CD4-positive, CD25-positive, alpha-beta regulatory T cell (primary cell): ENCODE data around the gene SNX8. TPM values are rescaled to one million over a fixed set of nuclear protein-coding genes. Genes with fewer than 3 reads are reported as not detected.

Experiments
- ATAC-seq, 2 donors: fragments of 150-1000 bp; cut with Tn5 transposase; one replicate each; pipeline ENCODE4 v1.10.0; 2021; ENCODE audit warnings: low read depth in 2 of 2, moderate number of reproducible peaks in 2 of 2, moderate library complexity in 1 of 2
- DNase-seq, 3 donors: peaks; one replicate each; pipeline versions ENCODE4 v3.0.0 to v3.0.0-alpha.2; 2012 to 2022; ENCODE audit warnings: mixed read lengths in 1 of 3
- H3K27ac ChIP-seq: one replicate; pipeline ENCODE4 v1.7.0; 2013; ENCODE audit warnings: mild to moderate bottlenecking, low read length; ENCODE audit not compliant: insufficient read depth, poor library complexity, severe bottlenecking
- H3K27me3 ChIP-seq: one replicate; pipeline ENCODE4 v1.7.0; 2013; ENCODE audit warnings: low read length; ENCODE audit not compliant: control insufficient read depth, insufficient read depth
- H3K36me3 ChIP-seq: one replicate; pipeline ENCODE4 v1.7.0; 2013; ENCODE audit warnings: mild to moderate bottlenecking, low read length, moderate library complexity; ENCODE audit not compliant: control insufficient read depth, insufficient read depth
- H3K4me1 ChIP-seq: 2 replicates; pipeline ENCODE4 v1.7.0; 2013; ENCODE audit warnings: mild to moderate bottlenecking, low read length; ENCODE audit not compliant: insufficient read depth, control insufficient read depth, poor library complexity, severe bottlenecking
- H3K4me3 ChIP-seq: one replicate; pipeline ENCODE4 v1.7.0; 2013; ENCODE audit warnings: low read depth, mild to moderate bottlenecking, low read length, moderate library complexity
- H3K9me3 ChIP-seq, 2 experiments: 1 replicate in 1 of 2; 2 replicates in 1 of 2; pipeline ENCODE4 v1.7.0; 2013; ENCODE audit warnings: low read length in 2 of 2, mild to moderate bottlenecking in 1 of 2, moderate library complexity in 1 of 2; ENCODE audit not compliant: control insufficient read depth in 2 of 2
- H3K27ac Mint-ChIP-seq, 3 donors: one replicate each; pipeline ENCODE4 v1.8.0; 2020 to 2022; ENCODE audit warnings: mild to moderate bottlenecking in 3 of 3, mixed read lengths in 3 of 3, moderate library complexity in 2 of 3
- H3K27me3 Mint-ChIP-seq: one replicate; pipeline ENCODE4 v1.8.0; 2022; ENCODE audit warnings: mild to moderate bottlenecking, mixed read lengths
- H3K36me3 Mint-ChIP-seq: one replicate; pipeline ENCODE4 v1.8.0; 2020; ENCODE audit warnings: mixed read lengths
- H3K4me1 Mint-ChIP-seq, 4 donors: one replicate each; pipeline ENCODE4 v1.8.0; 2020 to 2022; ENCODE audit warnings: mixed read lengths in 4 of 4, mild to moderate bottlenecking in 1 of 4
- H3K4me3 Mint-ChIP-seq, 4 donors: one replicate each; pipeline ENCODE4 v1.8.0; 2020 to 2022; ENCODE audit warnings: mild to moderate bottlenecking in 4 of 4, mixed read lengths in 4 of 4, moderate library complexity in 3 of 4
- H3K9me3 Mint-ChIP-seq, 7 donors: one replicate each; pipeline ENCODE4 v1.8.0; 2020 to 2022; ENCODE audit warnings: mixed read lengths in 7 of 7, mild to moderate bottlenecking in 3 of 7, moderate library complexity in 2 of 7
- polyA plus RNA-seq, 4 donors: library from polyadenylated mRNA; unstranded; fragments of 300-500 nt; fragmentation: Illumina TruSeq; gene quantifications; one replicate each; pipeline ENCODE4 v1.2.3, GENCODE V29; 2021
- total RNA-seq: library from RNA; stranded (reverse); gene quantifications from one replicate; pipeline ENCODE4 v1.2.3, GENCODE V29; 2022

SNX8 gene
- total and polyA plus RNA-seq, 5 donors from 2014 or later = 5.7 to 14.5 (median 9.5) TPM

DNA sequence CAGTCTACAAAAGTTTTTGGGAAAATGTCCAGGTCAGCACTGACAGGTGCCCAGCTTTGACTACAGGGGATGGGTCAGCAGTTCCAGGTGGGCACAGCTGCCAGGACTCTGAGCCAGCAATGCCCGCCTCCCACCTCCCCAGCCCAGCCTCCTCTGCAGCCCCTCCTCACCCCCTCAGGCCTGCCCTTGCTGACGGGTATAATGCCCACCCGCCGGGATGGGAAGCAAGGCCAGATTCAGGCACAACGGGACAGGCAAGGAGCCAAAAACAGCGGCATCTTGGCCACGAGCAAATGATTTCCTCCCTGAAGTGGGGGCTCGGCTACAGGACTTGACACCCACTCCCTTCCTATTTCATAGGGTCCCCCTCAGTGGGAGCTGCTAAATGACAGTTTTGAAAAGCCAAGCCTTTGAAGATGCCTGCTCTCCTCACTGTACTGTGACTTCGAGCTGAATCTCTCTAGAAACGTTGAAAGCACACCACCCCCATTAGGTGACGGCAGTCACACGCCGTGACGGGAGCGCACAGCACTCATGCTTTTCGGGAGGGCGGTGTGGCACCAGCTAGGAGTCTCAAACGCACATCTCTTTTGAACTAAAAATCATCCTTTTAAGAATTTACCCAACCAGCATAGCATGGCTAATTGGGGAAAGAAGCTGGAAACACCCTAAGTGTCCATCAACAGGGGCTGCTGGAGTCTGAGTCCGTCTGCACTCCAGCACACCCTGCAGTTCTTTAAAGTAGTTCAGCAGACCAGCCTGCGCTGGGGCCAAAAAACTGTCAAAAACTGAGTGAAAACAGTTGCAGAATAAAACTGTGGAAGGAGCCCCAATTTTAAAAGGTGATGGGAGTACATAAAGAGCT, 111.1 kb downstream of the SNX8 start:
- Histone ChIP-seq H3K4me3 (no peak overlapping the region), H3K27me3 (no peaks in the 10 kb centered on the region), H3K9me3 (no peaks in the 10 kb centered on the region), H3K27ac (no peak overlapping the region), H3K4me1 (no peaks in the 10 kb centered on the region), H3K36me3 (peaks cover 10% of the 10 kb centered on the region)
- Mint-ChIP-seq H3K27me3 (no peaks in the 10 kb centered on the region), H3K36me3 (peaks cover 24% of the 10 kb centered on the region), H3K27ac (peak overlapping the region in 1 of 3 donors; percentile 48), H3K9me3 (no peaks in the 10 kb centered on the region), H3K4me1 (no peaks in the 10 kb centered on the region), H3K4me3 (no peak overlapping the region)
- DNase-seq = no peak
- ATAC-seq = no peak

DNA sequence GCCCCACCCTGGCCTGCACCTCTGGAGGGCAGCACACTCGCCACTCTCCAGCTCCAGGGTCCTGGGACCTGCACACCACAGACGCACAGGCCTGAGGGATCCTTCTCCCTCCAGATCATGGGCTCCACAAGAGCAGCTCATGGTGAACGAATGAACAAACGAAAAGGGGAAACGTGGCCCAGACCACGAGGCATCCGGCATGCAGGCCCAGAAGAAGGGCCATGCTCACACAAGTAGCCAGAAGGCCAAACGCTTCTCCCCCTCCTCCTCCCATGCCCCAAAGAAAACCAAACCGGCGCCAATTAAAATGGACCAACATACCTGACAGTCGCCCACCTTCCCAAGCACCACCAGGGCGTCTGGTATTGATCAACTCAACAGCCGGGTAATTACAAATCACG, 111.9 kb downstream of the SNX8 start:
- Histone ChIP-seq H3K9me3 (no peaks in the 10 kb centered on the region), H3K36me3 (peaks cover 9% of the 10 kb centered on the region), H3K27me3 (no peaks in the 10 kb centered on the region), H3K4me1 (no peaks in the 10 kb centered on the region), H3K4me3 (no peak overlapping the region), H3K27ac (no peak overlapping the region)
- DNase-seq (no peak), ATAC-seq (no peak)
- no peak overlapping the region for H3K27ac Mint-ChIP-seq
- H3K4me1 Mint-ChIP-seq = peaks cover 0 to under 1% (median 0%) of the 10 kb centered on the region in 4 donors
- no peaks in the 10 kb centered on the region for H3K27me3 Mint-ChIP-seq
- H3K4me3 Mint-ChIP-seq = no peak overlapping the region
- H3K9me3 Mint-ChIP-seq = no peaks in the 10 kb centered on the region
- peaks cover 22% of the 10 kb centered on the region for H3K36me3 Mint-ChIP-seq

Other genes starting within 250 kb of the SNX8 start
- 282 TPM for gene MAD1L1, start 81.5 kb downstream of the SNX8 start, total RNA-seq
- gene MAD1L1, start 81.5 kb downstream of the SNX8 start, polyA plus RNA-seq = 100 to 1,000 TPM; 225 to 380 (median 339) TPM
- 7.3 TPM for gene MRM2, start 72.2 kb downstream of the SNX8 start, total RNA-seq
- gene MRM2, start 72.2 kb downstream of the SNX8 start, polyA plus RNA-seq = 10 to 100 TPM; 33.4 to 39.7 (median 37.8) TPM
- 17.5 TPM for gene NUDT1, start 72.2 kb downstream of the SNX8 start, total RNA-seq
- gene NUDT1, start 72.2 kb downstream of the SNX8 start, polyA plus RNA-seq = 10 to 100 TPM; 60.4 to 73.7 (median 70.9) TPM
- 150 TPM for gene EIF3B, start 40.4 kb upstream of the SNX8 start, total RNA-seq
- 10 to 100 TPM; 85.5 to 97.9 (median 94.3) TPM for gene EIF3B, start 40.4 kb upstream of the SNX8 start, polyA plus RNA-seq
- 27.8 TPM for gene CHST12, start 89.2 kb upstream of the SNX8 start, total RNA-seq
- gene CHST12, start 89.2 kb upstream of the SNX8 start, polyA plus RNA-seq = 10 to 100 TPM; 14.1 to 20.4 (median 19.3) TPM
- not detected for gene GRIFIN, start 162.0 kb upstream of the SNX8 start, total RNA-seq
- not detected for gene GRIFIN, start 162.0 kb upstream of the SNX8 start, polyA plus RNA-seq
- gene LFNG, start 205.3 kb upstream of the SNX8 start, total RNA-seq = 215 TPM
- gene LFNG, start 205.3 kb upstream of the SNX8 start, polyA plus RNA-seq = 1 to 10 TPM; 2.1 to 7.3 (median 2.8) TPM
- gene BRAT1, start 241.1 kb upstream of the SNX8 start, total RNA-seq = 24.6 TPM
- 10 to 100 TPM; 21.4 to 36.6 (median 32.1) TPM for gene BRAT1, start 241.1 kb upstream of the SNX8 start, polyA plus RNA-seq
- 6.6 TPM for gene IQCE, start 244.5 kb upstream of the SNX8 start, total RNA-seq
- 1 to 10 TPM in 1 of 4 donors, under 1 TPM in 3; 0.69 to 1.5 (median 0.91) TPM for gene IQCE, start 244.5 kb upstream of the SNX8 start, polyA plus RNA-seq